HCT116 (cell line): ENCODE data around the gene GALNT14. TPM values are rescaled to one million over a fixed set of nuclear protein-coding genes. Genes with fewer than 3 reads are reported as not detected.

Source experiments
- ATAC-seq: fragments of 200-7000 bp; cut with Tn5 transposase; 2 replicates; pipeline ENCODE4 v1.9.1; 2020; ENCODE audit warnings: mild to moderate bottlenecking, moderate library complexity
- BruUV-seq: library from RNA; stranded (reverse); fragments of 400-500 nt; replicated peaks from 2 replicates; lab custom pipeline; 2021; lab: Mats Ljungman, UMichigan
- CTCF ChIA-PET: fragments of 300-600 bp; sonication (Branson Sonifier 250); formaldehyde crosslinking; loops from one replicate; lab custom pipeline; 2021; ENCODE audit warnings: antibody characterized with exemption; lab: Charles Lee
- POLR2A ChIA-PET: fragments of 300-600, 350-600 bp; sonication (Branson Sonifier 250); formaldehyde crosslinking; loops from one replicate; lab custom pipeline; 2021; ENCODE audit warnings: antibody characterized with exemption; lab: Charles Lee
- RAD21 ChIA-PET, 2 experiments: fragments of 300-600 bp; sonication (Branson Sonifier 250); formaldehyde crosslinking; loops; one replicate each; lab custom pipeline; 2023; ENCODE audit warnings: low total read pairs in 2 of 2; ENCODE audit not compliant: uncharacterized antibody in 2 of 2, unreplicated experiment in 2 of 2, low non-redundant PET in 1 of 2; lab: Charles Lee
- DNase-seq: peaks from one replicate; pipeline ENCODE4 v3.0.0-alpha.2; 2010; ENCODE audit warnings: low read depth, low spot score
- H2AFZ ChIP-seq: fragments of 200-600 bp; shearing (Covaris generic), sonication (generic); 2 replicates; pipeline ENCODE4 v1.6.1; 2017; ENCODE audit warnings: low read depth, mixed run types, mixed read lengths, antibody characterized with exemption, low read length; ENCODE audit not compliant: poor library complexity, severe bottlenecking
- H3K27ac ChIP-seq: 2 replicates; pipeline ENCODE4 v1.5.1; 2012; ENCODE audit warnings: low read depth, low read length
- H3K27me3 ChIP-seq: fragments of 200-600 bp; sonication (generic); 2 replicates; pipeline ENCODE4 v1.6.1; 2016; ENCODE audit warnings: mixed run types, low read length, mixed read lengths; ENCODE audit not compliant: insufficient read depth
- H3K36me3 ChIP-seq, 2 experiments: fragments of 200-500 bp in 1 of 2; fragments of 200-600 bp in 1 of 2; sonication (Bioruptor generic) in 1 of 2; sonication (generic) in 1 of 2; 2 replicates each; pipeline versions ENCODE4 v1.5.1 to v1.6.1; 2014 to 2016; ENCODE audit warnings: low read length in 2 of 2, inconsistent platforms in 1 of 2, mixed read lengths in 1 of 2, mixed run types in 1 of 2; ENCODE audit not compliant: insufficient read depth in 2 of 2, control insufficient read depth in 1 of 2
- H3K4me1 ChIP-seq, 2 experiments: fragments of 200-600 bp in 1 of 2; sonication (generic) in 1 of 2; 2 replicates each; pipeline versions ENCODE4 v1.5.1 to v1.6.1; 2012 to 2017; ENCODE audit warnings: low read length in 2 of 2, inconsistent platforms in 1 of 2, mild to moderate bottlenecking in 1 of 2, mixed read lengths in 1 of 2, mixed run types in 1 of 2, moderate library complexity in 1 of 2; ENCODE audit not compliant: insufficient read depth in 2 of 2, control insufficient read depth in 1 of 2
- H3K4me2 ChIP-seq: fragments of 200-600 bp; sonication (generic); 2 replicates; pipeline ENCODE4 v1.6.1; 2017; ENCODE audit warnings: mixed run types, low read length, mixed read lengths
- H3K4me3 ChIP-seq, 2 experiments: fragments of 200-600 bp in 1 of 2; sonication (generic) in 1 of 2; replicated peaks in 1 of 2; 2 replicates each; pipeline ENCODE4 v1.5.1; 2011 to 2016; ENCODE audit warnings: low read length in 2 of 2, control low read depth in 1 of 2, low read depth in 1 of 2, mild to moderate bottlenecking in 1 of 2, mixed read lengths in 1 of 2, mixed run types in 1 of 2
- H3K79me2 ChIP-seq: fragments of 200-600 bp; sonication (generic); 2 replicates; pipeline ENCODE4 v1.6.1; 2017; ENCODE audit warnings: mild to moderate bottlenecking, mixed run types, low read length, moderate library complexity, mixed read lengths; ENCODE audit not compliant: insufficient read depth
- H3K9ac ChIP-seq: fragments of 200-600 bp; sonication (generic); 2 replicates; pipeline ENCODE4 v1.6.1; 2016; ENCODE audit warnings: low read length, mixed read lengths
- H3K9me2 ChIP-seq: fragments of 200-600 bp; sonication (generic), shearing (Covaris generic); 2 replicates; pipeline ENCODE4 v1.6.1; 2017; ENCODE audit warnings: mixed run types, mild to moderate bottlenecking, moderate library complexity; ENCODE audit not compliant: insufficient read depth
- H3K9me3 ChIP-seq, 2 experiments: fragments of 200-500 bp in 1 of 2; fragments of 200-600 bp in 1 of 2; sonication (Bioruptor generic) in 1 of 2; sonication (generic) in 1 of 2; 2 replicates each; pipeline ENCODE4 v1.6.1; 2014 to 2017; ENCODE audit warnings: low read length in 2 of 2, mixed read lengths in 2 of 2, inconsistent platforms in 1 of 2, low read depth in 1 of 2, mild to moderate bottlenecking in 1 of 2, mixed run types in 1 of 2, moderate library complexity in 1 of 2; ENCODE audit not compliant: control insufficient read depth in 1 of 2, insufficient read depth in 1 of 2
- H4K20me1 ChIP-seq: fragments of 200-600 bp; sonication (generic), shearing (Covaris generic); 2 replicates; pipeline ENCODE4 v1.6.1; 2017; ENCODE audit warnings: mixed run types, mild to moderate bottlenecking, moderate library complexity; ENCODE audit not compliant: insufficient read depth
- CBX3 ChIP-seq: IDR thresholded peaks from 2 replicates; pipeline ENCODE4 v1.6.1; 2012; ENCODE audit warnings: low read depth
- FOSL1 ChIP-seq: IDR thresholded peaks from 2 replicates; pipeline ENCODE4 v1.6.1; 2012; ENCODE audit warnings: low read depth
- POLR2A ChIP-seq: IDR thresholded peaks from 2 replicates; pipeline ENCODE4 v1.7.0; 2011; ENCODE audit warnings: borderline replicate concordance; ENCODE audit not compliant: insufficient read depth, insufficient read length; ENCODE audit errors: extremely low read depth
- POLR2AphosphoS5 ChIP-seq: IDR thresholded peaks from 2 replicates; pipeline ENCODE4 v1.6.1; 2011; ENCODE audit warnings: mild to moderate bottlenecking, low read depth, low read length, moderate library complexity
- RAD21 ChIP-seq: IDR thresholded peaks from 2 replicates; pipeline ENCODE4 v1.6.1; 2012; ENCODE audit warnings: low read depth, mild to moderate bottlenecking
- SRF ChIP-seq: IDR thresholded peaks from 2 replicates; pipeline ENCODE4 v1.6.1; 2012; ENCODE audit warnings: low read depth
- ZFX ChIP-seq: fragments of 450-650 bp; IDR thresholded peaks from 2 replicates; pipeline ENCODE4 v1.6.1; 2017
- intact Hi-C: fragments of 100-400 bp; cut with micrococcal nuclease; formaldehyde crosslinking; loops from 2 replicates; pipeline ENCODE4 v1.10.0; 2022
- total RNA-seq: library from RNA; stranded (reverse); gene quantifications from one replicate; pipeline ENCODE4 v1.2.1, GENCODE V29; 2021; ENCODE audit not compliant: unreplicated experiment
- TF ChIP-seq, protein P1 (sequence below): IDR thresholded peaks from 2 replicates; pipeline ENCODE4 v1.6.1; 2012
- TF ChIP-seq, protein P2 (sequence below), 3 experiments: fragments of 200-600 bp in 1 of 3; sonication (generic) in 1 of 3; IDR thresholded peaks in 2 of 3; conservative IDR thresholded peaks in 1 of 3; 2 replicates each; pipeline ENCODE4 v1.5.1; 2012 to 2017; ENCODE audit warnings: low read depth in 2 of 3, low read length in 2 of 3, antibody characterized with exemption in 1 of 3, borderline replicate concordance in 1 of 3, control low read depth in 1 of 3, mild to moderate bottlenecking in 1 of 3, mixed read lengths in 1 of 3, mixed run types in 1 of 3, moderate library complexity in 1 of 3; ENCODE audit not compliant: insufficient read depth in 1 of 3
- TF ChIP-seq, protein P3 (sequence below): IDR thresholded peaks from 2 replicates; pipeline ENCODE4 v1.6.1; 2011; ENCODE audit warnings: mild to moderate bottlenecking, low read length, moderate library complexity; ENCODE audit not compliant: insufficient replicate concordance; ENCODE audit errors: extremely low read depth

Gene GALNT14
- total RNA-seq, 1 experiment from 2014 or later = 11.2 TPM

DNA sequence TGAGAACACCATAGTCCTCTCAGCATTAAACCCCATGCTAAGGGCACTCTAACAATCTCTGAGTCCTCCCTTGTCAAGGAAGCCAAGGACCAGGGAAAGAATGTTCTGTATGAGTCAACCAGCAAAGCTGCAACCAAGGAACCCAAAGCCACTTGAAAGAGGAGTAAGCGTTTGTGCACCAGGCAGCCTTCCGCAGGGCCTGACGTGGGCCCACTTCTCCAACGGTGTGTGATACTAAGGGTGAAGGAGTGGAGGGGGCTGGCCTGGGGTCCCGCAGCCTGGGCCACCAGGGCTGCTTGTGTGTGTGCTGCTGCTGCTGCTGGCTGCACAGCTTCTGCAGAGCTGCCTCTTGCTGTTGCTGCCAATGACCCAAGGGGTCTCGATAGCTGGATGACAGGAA is 30.1 kb upstream of the GALNT14 start:
- no peak overlapping the region for H3K4me2 ChIP-seq
- H2AFZ ChIP-seq = no peak overlapping the region
- H3K9me2 ChIP-seq = no peaks in the 10 kb centered on the region
- no peaks in the 10 kb centered on the region for H3K9me3 ChIP-seq
- no peak overlapping the region for H3K4me3 ChIP-seq
- BruUV-seq = no TSS peak
- no peaks in the 10 kb centered on the region for H4K20me1 ChIP-seq
- no peaks in the 10 kb centered on the region for H3K36me3 ChIP-seq
- TF ChIP-seq, protein P1, sequence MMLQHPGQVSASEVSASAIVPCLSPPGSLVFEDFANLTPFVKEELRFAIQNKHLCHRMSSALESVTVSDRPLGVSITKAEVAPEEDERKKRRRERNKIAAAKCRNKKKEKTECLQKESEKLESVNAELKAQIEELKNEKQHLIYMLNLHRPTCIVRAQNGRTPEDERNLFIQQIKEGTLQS = no peak
- TF ChIP-seq POLR2AphosphoS5 (no peak), FOSL1 (no peak), ZFX (no peak), SRF (no peak), POLR2A (no peak), RAD21 (no peak), CBX3 (no peak)
- TF ChIP-seq, protein P2, sequence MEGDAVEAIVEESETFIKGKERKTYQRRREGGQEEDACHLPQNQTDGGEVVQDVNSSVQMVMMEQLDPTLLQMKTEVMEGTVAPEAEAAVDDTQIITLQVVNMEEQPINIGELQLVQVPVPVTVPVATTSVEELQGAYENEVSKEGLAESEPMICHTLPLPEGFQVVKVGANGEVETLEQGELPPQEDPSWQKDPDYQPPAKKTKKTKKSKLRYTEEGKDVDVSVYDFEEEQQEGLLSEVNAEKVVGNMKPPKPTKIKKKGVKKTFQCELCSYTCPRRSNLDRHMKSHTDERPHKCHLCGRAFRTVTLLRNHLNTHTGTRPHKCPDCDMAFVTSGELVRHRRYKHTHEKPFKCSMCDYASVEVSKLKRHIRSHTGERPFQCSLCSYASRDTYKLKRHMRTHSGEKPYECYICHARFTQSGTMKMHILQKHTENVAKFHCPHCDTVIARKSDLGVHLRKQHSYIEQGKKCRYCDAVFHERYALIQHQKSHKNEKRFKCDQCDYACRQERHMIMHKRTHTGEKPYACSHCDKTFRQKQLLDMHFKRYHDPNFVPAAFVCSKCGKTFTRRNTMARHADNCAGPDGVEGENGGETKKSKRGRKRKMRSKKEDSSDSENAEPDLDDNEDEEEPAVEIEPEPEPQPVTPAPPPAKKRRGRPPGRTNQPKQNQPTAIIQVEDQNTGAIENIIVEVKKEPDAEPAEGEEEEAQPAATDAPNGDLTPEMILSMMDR (IDR thresholded peaks at IDR 0.05 in 2 of 3, conservative IDR thresholded peaks at IDR 0.05 in 1 of 3; ENCODE audit: borderline replicate concordance in 1 of 3, insufficient read depth in 1 of 3, low read depth in 2 of 3, low read length in 2 of 3) = no peak
- TF ChIP-seq, protein P3, sequence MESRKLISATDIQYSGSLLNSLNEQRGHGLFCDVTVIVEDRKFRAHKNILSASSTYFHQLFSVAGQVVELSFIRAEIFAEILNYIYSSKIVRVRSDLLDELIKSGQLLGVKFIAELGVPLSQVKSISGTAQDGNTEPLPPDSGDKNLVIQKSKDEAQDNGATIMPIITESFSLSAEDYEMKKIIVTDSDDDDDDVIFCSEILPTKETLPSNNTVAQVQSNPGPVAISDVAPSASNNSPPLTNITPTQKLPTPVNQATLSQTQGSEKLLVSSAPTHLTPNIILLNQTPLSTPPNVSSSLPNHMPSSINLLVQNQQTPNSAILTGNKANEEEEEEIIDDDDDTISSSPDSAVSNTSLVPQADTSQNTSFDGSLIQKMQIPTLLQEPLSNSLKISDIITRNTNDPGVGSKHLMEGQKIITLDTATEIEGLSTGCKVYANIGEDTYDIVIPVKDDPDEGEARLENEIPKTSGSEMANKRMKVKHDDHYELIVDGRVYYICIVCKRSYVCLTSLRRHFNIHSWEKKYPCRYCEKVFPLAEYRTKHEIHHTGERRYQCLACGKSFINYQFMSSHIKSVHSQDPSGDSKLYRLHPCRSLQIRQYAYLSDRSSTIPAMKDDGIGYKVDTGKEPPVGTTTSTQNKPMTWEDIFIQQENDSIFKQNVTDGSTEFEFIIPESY = no peak
- ChIA-PET POLR2A (no interaction called here), CTCF (interaction anchor here (2.7 to 4.3 kb wide), 2 partner anchors 306 to 455 kb away, joined by 28 to 66 read pairs; no protein-coding TSS in a partner anchor), RAD21 (no interaction called here)
- H3K79me2 ChIP-seq = no peaks in the 10 kb centered on the region
- ATAC-seq (no peak), DNase-seq (no peak)
- intact Hi-C loops = no loop called here
- H3K9ac ChIP-seq = no peak overlapping the region
- peaks cover 26% of the 10 kb centered on the region; the same call in 1 of the 2 replicates for H3K27me3 ChIP-seq
- no peak overlapping the region for H3K27ac ChIP-seq
- no peaks in the 10 kb centered on the region for H3K4me1 ChIP-seq
